ENCODE measurements around the gene AOPEP.

AOPEP gene

GRCh38 chr9:94726495-94727191 is at the start of gene AOPEP:
AOPEP (plus strand) TSS chr9:94726699; CDS start chr9:94759784, 33,085 bp downstream.
- TF ChIP-seq EZH2phosphoT487 (IDR thresholded peaks at IDR 0.05; ENCODE audit: borderline replicate concordance) (no peak), CTCF (conservative IDR thresholded peaks at IDR 0.05; ENCODE audit: low read length) (no peak)
- H4K20me1 ChIP-seq (ENCODE audit: insufficient read depth, low read length, poor library complexity, severe bottlenecking) = no peaks in the 10 kb centered on the region
- peaks cover 14% of the 10 kb centered on the region for H3K79me2 ChIP-seq (ENCODE audit: insufficient read depth, low read length)
- H3K9me3 ChIP-seq (ENCODE audit: insufficient read depth, low read depth, low read length) = no peaks in the 10 kb centered on the region
- H3K9ac ChIP-seq (ENCODE audit: low read depth, low read length, poor library complexity, severe bottlenecking) = peak within 1 kb of the TSS; percentile 81
- H3K4me1 ChIP-seq (ENCODE audit: insufficient read depth, low read length, poor library complexity, severe bottlenecking) = peaks cover 16% of the 10 kb centered on the region
- no peaks in the 10 kb centered on the region for H3K9me2 ChIP-seq (replicated peaks; ENCODE audit: low read depth, low read length)
- H3K27me3 ChIP-seq (ENCODE audit: insufficient read depth, low read length, poor library complexity, severe bottlenecking) = no peaks in the 10 kb centered on the region
- H3K4me3 ChIP-seq (ENCODE audit: low read length, poor library complexity, severe bottlenecking) = peak within 1 kb of the TSS; percentile 98
- H3K36me3 ChIP-seq (ENCODE audit: insufficient read depth, low read length) = no peaks in the 10 kb centered on the region
- H2AFZ ChIP-seq (ENCODE audit: low read length) = peak within 1 kb of the TSS; percentile 90
- peak within 1 kb of the TSS; percentile 90 for H3K4me2 ChIP-seq (ENCODE audit: low read depth, low read length, poor library complexity, severe bottlenecking)
- no peaks in the 10 kb centered on the region for H3F3A ChIP-seq (ENCODE audit: low read depth)

GRCh38 chr9:94677929-94678328 is 48.6 kb upstream of the AOPEP start:
- Histone ChIP-seq H3K9me3 (ENCODE audit: insufficient read depth, low read depth, low read length) (no peaks in the 10 kb centered on the region), H4K20me1 (ENCODE audit: insufficient read depth, low read length, poor library complexity, severe bottlenecking) (no peaks in the 10 kb centered on the region), H3K9ac (ENCODE audit: low read depth, low read length, poor library complexity, severe bottlenecking) (no peak overlapping the region), H3K9me2 (replicated peaks; ENCODE audit: low read depth, low read length) (no peaks in the 10 kb centered on the region), H3K27me3 (ENCODE audit: insufficient read depth, low read length, poor library complexity, severe bottlenecking) (no peaks in the 10 kb centered on the region), H3K79me2 (ENCODE audit: insufficient read depth, low read length) (no peaks in the 10 kb centered on the region), H3K36me3 (ENCODE audit: insufficient read depth, low read length) (no peaks in the 10 kb centered on the region), H3K4me1 (ENCODE audit: insufficient read depth, low read length, poor library complexity, severe bottlenecking) (no peaks in the 10 kb centered on the region), H3K4me3 (ENCODE audit: low read length, poor library complexity, severe bottlenecking) (no peak overlapping the region), H3K4me2 (ENCODE audit: low read depth, low read length, poor library complexity, severe bottlenecking) (no peak overlapping the region), H2AFZ (ENCODE audit: low read length) (no peak overlapping the region), H3F3A (ENCODE audit: low read depth) (no peaks in the 10 kb centered on the region)
- TF ChIP-seq CTCF (conservative IDR thresholded peaks at IDR 0.05; ENCODE audit: low read length) (no peak), EZH2phosphoT487 (IDR thresholded peaks at IDR 0.05; ENCODE audit: borderline replicate concordance) (no peak)

GRCh38 chr9:94679587-94679986 is 46.9 kb upstream of the AOPEP start:
- Histone ChIP-seq H2AFZ (ENCODE audit: low read length) (no peak overlapping the region), H3K9me3 (ENCODE audit: insufficient read depth, low read depth, low read length) (no peaks in the 10 kb centered on the region), H3K9me2 (replicated peaks; ENCODE audit: low read depth, low read length) (no peaks in the 10 kb centered on the region), H3K9ac (ENCODE audit: low read depth, low read length, poor library complexity, severe bottlenecking) (no peak overlapping the region), H3K27me3 (ENCODE audit: insufficient read depth, low read length, poor library complexity, severe bottlenecking) (no peaks in the 10 kb centered on the region), H3K4me1 (ENCODE audit: insufficient read depth, low read length, poor library complexity, severe bottlenecking) (no peaks in the 10 kb centered on the region), H3K36me3 (ENCODE audit: insufficient read depth, low read length) (no peaks in the 10 kb centered on the region), H3K79me2 (ENCODE audit: insufficient read depth, low read length) (no peaks in the 10 kb centered on the region), H3F3A (ENCODE audit: low read depth) (no peaks in the 10 kb centered on the region), H3K4me3 (ENCODE audit: low read length, poor library complexity, severe bottlenecking) (no peak overlapping the region), H4K20me1 (ENCODE audit: insufficient read depth, low read length, poor library complexity, severe bottlenecking) (no peaks in the 10 kb centered on the region), H3K4me2 (ENCODE audit: low read depth, low read length, poor library complexity, severe bottlenecking) (no peak overlapping the region)
- TF ChIP-seq EZH2phosphoT487 (IDR thresholded peaks at IDR 0.05; ENCODE audit: borderline replicate concordance) (no peak), CTCF (conservative IDR thresholded peaks at IDR 0.05; ENCODE audit: low read length) (no peak)
